SK-N-SH treated with all-trans-retinoic acid at 6 μM for 48 hours (cell line): ENCODE measurements around the gene MMP24OS.

Experiments used
- ATAC-seq: fragments of 200-7000 bp; cut with Tn5 transposase; 3 replicates; pipeline ENCODE4 v1.9.1; 2020; ENCODE audit warnings: mild to moderate bottlenecking, moderate library complexity
- ARNTL ChIP-seq: fragments of 450-650 bp; formaldehyde crosslinking; IDR thresholded peaks from 2 replicates; pipeline ENCODE4 v1.5.0; 2020; ENCODE audit warnings: low read depth, mild to moderate bottlenecking, moderate library complexity, borderline replicate concordance
- BACH2 ChIP-seq: fragments of 250-450 bp; sonication (Bioruptor Pico); IDR thresholded peaks from 2 replicates; pipeline ENCODE4 v1.9.0; 2021; ENCODE audit warnings: mild to moderate bottlenecking, borderline replicate concordance
- CSDC2 ChIP-seq: fragments of 250-450 bp; sonication (Bioruptor Pico); IDR thresholded peaks from 2 replicates; pipeline ENCODE4 v1.5.0; 2020; ENCODE audit warnings: mild to moderate bottlenecking, moderate library complexity
- ESRRG ChIP-seq: fragments of 250-450 bp; sonication (Bioruptor Pico); IDR thresholded peaks from 2 replicates; pipeline ENCODE4 v1.6.1; 2021; ENCODE audit warnings: mild to moderate bottlenecking
- GLIS3 ChIP-seq: fragments of 250-450 bp; sonication (Bioruptor Pico); IDR thresholded peaks from 2 replicates; pipeline ENCODE4 v1.5.0; 2020; ENCODE audit warnings: mild to moderate bottlenecking, moderate library complexity
- ISL1 ChIP-seq: fragments of 250-450 bp; sonication (Bioruptor Pico); IDR thresholded peaks from 2 replicates; pipeline ENCODE4 v2.1.2; 2022; ENCODE audit warnings: mild to moderate bottlenecking, moderate library complexity
- PPARA ChIP-seq: fragments of 250-450 bp; sonication (Bioruptor Pico); IDR thresholded peaks from 2 replicates; pipeline ENCODE4 v1.5.0; 2020; ENCODE audit warnings: mild to moderate bottlenecking, borderline replicate concordance
- RARB ChIP-seq: fragments of 250-450 bp; sonication (Bioruptor Pico); IDR thresholded peaks from 2 replicates; pipeline ENCODE4 v1.8.0; 2021; ENCODE audit warnings: mild to moderate bottlenecking, moderate library complexity
- SNAI2 ChIP-seq: fragments of 250-450 bp; sonication (Bioruptor Pico); IDR thresholded peaks from 2 replicates; pipeline ENCODE4 v1.5.0; 2020; ENCODE audit warnings: mild to moderate bottlenecking, moderate library complexity
- TCF4 ChIP-seq: fragments of 250-450 bp; sonication (Bioruptor Pico); IDR thresholded peaks from 2 replicates; pipeline ENCODE4 v1.8.0; 2021; ENCODE audit warnings: mild to moderate bottlenecking, moderate library complexity, borderline replicate concordance
- TOX ChIP-seq: fragments of 250-450 bp; sonication (Bioruptor Pico); IDR thresholded peaks from 2 replicates; pipeline ENCODE4 v1.8.0; 2021; ENCODE audit warnings: mild to moderate bottlenecking, moderate library complexity, borderline replicate concordance
- ZC3H10 ChIP-seq: fragments of 250-450 bp; sonication (Bioruptor Pico); IDR thresholded peaks from 2 replicates; pipeline ENCODE4 v1.5.1; 2021; ENCODE audit warnings: mild to moderate bottlenecking, moderate library complexity
- ZFP3 ChIP-seq: fragments of 250-450 bp; sonication (Bioruptor Pico); IDR thresholded peaks from 2 replicates; pipeline ENCODE4 v1.5.0; 2020; ENCODE audit warnings: mild to moderate bottlenecking, moderate library complexity
- ZFP30 ChIP-seq: fragments of 450-650 bp; formaldehyde crosslinking; IDR thresholded peaks from 2 replicates; pipeline ENCODE4 v1.5.0; 2022; ENCODE audit warnings: mild to moderate bottlenecking, moderate library complexity
- ZNF565 ChIP-seq: fragments of 450-650 bp; formaldehyde crosslinking; conservative IDR thresholded peaks from 2 replicates; pipeline ENCODE4 v1.5.0; 2020; ENCODE audit warnings: low read depth, mild to moderate bottlenecking, moderate library complexity
- ZNF70 ChIP-seq: fragments of 450-650 bp; formaldehyde crosslinking; IDR thresholded peaks from 2 replicates; pipeline ENCODE4 v1.5.0; 2020; ENCODE audit warnings: mild to moderate bottlenecking, moderate library complexity
- TF ChIP-seq, protein P1 (sequence below): fragments of 250-450 bp; sonication (Bioruptor Pico); IDR thresholded peaks from 2 replicates; pipeline ENCODE4 v1.8.0; 2020; ENCODE audit warnings: mild to moderate bottlenecking, moderate library complexity, borderline replicate concordance
- TF ChIP-seq, protein P2 (sequence below): fragments of 250-450 bp; sonication (Bioruptor Pico); IDR thresholded peaks from 2 replicates; pipeline ENCODE4 v1.5.0; 2020; ENCODE audit warnings: mild to moderate bottlenecking, moderate library complexity
- TF ChIP-seq, protein P3 (sequence below): fragments of 250-450 bp; sonication (Bioruptor Pico); IDR thresholded peaks from 2 replicates; pipeline ENCODE4 v1.5.1; 2020; ENCODE audit warnings: low read depth, mild to moderate bottlenecking, moderate library complexity
- TF ChIP-seq, protein P4 (sequence below): fragments of 250-450 bp; sonication (Bioruptor Pico); IDR thresholded peaks from 2 replicates; pipeline ENCODE4 v1.8.0; 2021; ENCODE audit warnings: low read depth, mild to moderate bottlenecking, moderate library complexity, borderline replicate concordance

Gene MMP24OS

DNA sequence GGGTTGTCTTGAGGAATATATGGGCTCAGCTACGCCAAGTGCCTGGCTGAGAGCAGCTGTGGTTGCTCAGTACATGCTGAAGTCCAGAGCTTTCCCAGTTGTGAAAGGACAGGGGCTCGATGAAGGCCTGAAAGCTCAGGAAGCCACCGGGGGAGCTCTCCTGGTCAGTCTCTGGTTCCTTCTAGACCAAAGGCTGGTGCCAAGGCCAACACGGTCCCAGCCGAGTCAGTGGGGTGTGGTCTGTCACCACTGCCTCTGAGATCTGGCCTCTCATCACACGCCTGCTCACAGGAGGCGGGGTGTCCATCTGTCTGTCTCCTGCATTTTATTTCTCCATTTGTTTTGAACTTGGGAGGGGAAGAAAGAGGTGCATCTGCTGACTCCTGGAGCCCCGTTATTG, 19.2 kb upstream of the MMP24OS start:
- ATAC-seq = peak; percentile 57
- TF ChIP-seq RARB (CRISPR knock-in tag) (no peak), PPARA (CRISPR knock-in tag) (no peak), TOX (CRISPR knock-in tag) (no peak), ZC3H10 (CRISPR knock-in tag) (no peak), BACH2 (no peak), ARNTL (CRISPR knock-in tag) (no peak), ISL1 (CRISPR knock-in tag) (no peak), ZFP3 (CRISPR knock-in tag) (no peak), ZFP30 (CRISPR knock-in tag) (no peak), ESRRG (no peak), GLIS3 (CRISPR knock-in tag) (no peak), TCF4 (CRISPR knock-in tag) (no peak), ZNF70 (no peak), CSDC2 (CRISPR knock-in tag) (no peak), SNAI2 (CRISPR knock-in tag) (no peak), ZNF565 (CRISPR knock-in tag) (no peak)
- TF ChIP-seq, protein P1, sequence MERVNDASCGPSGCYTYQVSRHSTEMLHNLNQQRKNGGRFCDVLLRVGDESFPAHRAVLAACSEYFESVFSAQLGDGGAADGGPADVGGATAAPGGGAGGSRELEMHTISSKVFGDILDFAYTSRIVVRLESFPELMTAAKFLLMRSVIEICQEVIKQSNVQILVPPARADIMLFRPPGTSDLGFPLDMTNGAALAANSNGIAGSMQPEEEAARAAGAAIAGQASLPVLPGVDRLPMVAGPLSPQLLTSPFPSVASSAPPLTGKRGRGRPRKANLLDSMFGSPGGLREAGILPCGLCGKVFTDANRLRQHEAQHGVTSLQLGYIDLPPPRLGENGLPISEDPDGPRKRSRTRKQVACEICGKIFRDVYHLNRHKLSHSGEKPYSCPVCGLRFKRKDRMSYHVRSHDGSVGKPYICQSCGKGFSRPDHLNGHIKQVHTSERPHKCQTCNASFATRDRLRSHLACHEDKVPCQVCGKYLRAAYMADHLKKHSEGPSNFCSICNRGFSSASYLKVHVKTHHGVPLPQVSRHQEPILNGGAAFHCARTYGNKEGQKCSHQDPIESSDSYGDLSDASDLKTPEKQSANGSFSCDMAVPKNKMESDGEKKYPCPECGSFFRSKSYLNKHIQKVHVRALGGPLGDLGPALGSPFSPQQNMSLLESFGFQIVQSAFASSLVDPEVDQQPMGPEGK (CRISPR knock-in tag) = no peak
- TF ChIP-seq, protein P2, sequence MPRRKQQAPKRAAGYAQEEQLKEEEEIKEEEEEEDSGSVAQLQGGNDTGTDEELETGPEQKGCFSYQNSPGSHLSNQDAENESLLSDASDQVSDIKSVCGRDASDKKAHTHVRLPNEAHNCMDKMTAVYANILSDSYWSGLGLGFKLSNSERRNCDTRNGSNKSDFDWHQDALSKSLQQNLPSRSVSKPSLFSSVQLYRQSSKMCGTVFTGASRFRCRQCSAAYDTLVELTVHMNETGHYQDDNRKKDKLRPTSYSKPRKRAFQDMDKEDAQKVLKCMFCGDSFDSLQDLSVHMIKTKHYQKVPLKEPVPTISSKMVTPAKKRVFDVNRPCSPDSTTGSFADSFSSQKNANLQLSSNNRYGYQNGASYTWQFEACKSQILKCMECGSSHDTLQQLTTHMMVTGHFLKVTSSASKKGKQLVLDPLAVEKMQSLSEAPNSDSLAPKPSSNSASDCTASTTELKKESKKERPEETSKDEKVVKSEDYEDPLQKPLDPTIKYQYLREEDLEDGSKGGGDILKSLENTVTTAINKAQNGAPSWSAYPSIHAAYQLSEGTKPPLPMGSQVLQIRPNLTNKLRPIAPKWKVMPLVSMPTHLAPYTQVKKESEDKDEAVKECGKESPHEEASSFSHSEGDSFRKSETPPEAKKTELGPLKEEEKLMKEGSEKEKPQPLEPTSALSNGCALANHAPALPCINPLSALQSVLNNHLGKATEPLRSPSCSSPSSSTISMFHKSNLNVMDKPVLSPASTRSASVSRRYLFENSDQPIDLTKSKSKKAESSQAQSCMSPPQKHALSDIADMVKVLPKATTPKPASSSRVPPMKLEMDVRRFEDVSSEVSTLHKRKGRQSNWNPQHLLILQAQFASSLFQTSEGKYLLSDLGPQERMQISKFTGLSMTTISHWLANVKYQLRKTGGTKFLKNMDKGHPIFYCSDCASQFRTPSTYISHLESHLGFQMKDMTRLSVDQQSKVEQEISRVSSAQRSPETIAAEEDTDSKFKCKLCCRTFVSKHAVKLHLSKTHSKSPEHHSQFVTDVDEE (CRISPR knock-in tag) = no peak
- TF ChIP-seq, protein P3, sequence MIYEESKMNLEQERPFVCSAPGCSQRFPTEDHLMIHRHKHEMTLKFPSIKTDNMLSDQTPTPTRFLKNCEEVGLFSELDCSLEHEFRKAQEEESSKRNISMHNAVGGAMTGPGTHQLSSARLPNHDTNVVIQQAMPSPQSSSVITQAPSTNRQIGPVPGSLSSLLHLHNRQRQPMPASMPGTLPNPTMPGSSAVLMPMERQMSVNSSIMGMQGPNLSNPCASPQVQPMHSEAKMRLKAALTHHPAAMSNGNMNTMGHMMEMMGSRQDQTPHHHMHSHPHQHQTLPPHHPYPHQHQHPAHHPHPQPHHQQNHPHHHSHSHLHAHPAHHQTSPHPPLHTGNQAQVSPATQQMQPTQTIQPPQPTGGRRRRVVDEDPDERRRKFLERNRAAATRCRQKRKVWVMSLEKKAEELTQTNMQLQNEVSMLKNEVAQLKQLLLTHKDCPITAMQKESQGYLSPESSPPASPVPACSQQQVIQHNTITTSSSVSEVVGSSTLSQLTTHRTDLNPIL = no peak
- TF ChIP-seq, protein P4, sequence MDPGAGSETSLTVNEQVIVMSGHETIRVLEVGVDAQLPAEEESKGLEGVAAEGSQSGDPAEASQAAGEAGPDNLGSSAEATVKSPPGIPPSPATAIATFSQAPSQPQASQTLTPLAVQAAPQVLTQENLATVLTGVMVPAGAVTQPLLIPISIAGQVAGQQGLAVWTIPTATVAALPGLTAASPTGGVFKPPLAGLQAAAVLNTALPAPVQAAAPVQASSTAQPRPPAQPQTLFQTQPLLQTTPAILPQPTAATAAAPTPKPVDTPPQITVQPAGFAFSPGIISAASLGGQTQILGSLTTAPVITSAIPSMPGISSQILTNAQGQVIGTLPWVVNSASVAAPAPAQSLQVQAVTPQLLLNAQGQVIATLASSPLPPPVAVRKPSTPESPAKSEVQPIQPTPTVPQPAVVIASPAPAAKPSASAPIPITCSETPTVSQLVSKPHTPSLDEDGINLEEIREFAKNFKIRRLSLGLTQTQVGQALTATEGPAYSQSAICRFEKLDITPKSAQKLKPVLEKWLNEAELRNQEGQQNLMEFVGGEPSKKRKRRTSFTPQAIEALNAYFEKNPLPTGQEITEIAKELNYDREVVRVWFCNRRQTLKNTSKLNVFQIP (CRISPR knock-in tag) = no peak

DNA sequence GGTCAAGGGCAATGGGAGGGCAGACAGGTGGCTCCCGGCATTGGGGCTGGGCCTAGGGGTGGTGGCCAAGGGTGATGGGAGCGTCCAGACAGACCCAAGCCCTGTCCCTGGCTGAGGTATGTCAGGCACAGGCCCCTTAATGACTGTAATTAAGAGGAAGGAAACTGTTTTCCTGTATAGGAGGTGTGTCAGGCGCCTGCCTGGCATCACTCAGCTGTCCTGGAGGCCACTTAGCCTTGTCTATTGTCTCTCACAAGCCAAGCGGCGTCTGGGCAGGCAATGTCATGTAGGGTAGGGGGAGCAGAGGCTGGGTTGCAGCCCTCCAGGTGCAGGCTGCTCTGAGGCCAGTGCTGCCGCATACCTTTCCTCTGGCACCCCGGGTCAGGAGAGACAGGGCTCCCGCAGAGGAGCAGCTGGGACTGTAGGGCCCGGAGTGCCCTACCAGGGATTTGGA, 18.2 kb upstream of the MMP24OS start:
- TF ChIP-seq ARNTL (CRISPR knock-in tag) = no peak
- TF ChIP-seq, protein P2 (CRISPR knock-in tag) = no peak
- TF ChIP-seq, protein P3 = no peak
- no peak for TF ChIP-seq ESRRG
- TF ChIP-seq TCF4 (CRISPR knock-in tag) = peak; percentile 10; the same call in 1 of the 2 replicates
- no peak for TF ChIP-seq PPARA (CRISPR knock-in tag)
- ATAC-seq = no peak
